Aorta (tissue), 5 donors: ENCODE measurements around the gene SERPINE2. TPM values are rescaled to one million over a fixed set of nuclear protein-coding genes. Genes with fewer than 3 reads are reported as not detected.
A peak's percentile ranks its signal among the peaks of the same experiment; 100 is the strongest.

Experiments
- ATAC-seq: fragments of 200-7000 bp; cut with Tn5 transposase; one replicate; pipeline ENCODE4 v1.9.1; 2022; ENCODE audit warnings: moderate library complexity; ENCODE audit not compliant: low FRiP score
- DNase-seq, 2 donors: peaks; one replicate each; pipeline ENCODE4 v3.0.0-alpha.2; 2020
- H3K27ac ChIP-seq, 2 donors: one replicate each; pipeline ENCODE4 v1.5.1; 2013; ENCODE audit warnings: low read length in 2 of 2, mild to moderate bottlenecking in 2 of 2, moderate library complexity in 2 of 2, control low read depth in 1 of 2, inconsistent platforms in 1 of 2, low read depth in 1 of 2
- H3K27me3 ChIP-seq, 2 donors: one replicate each; pipeline ENCODE4 v1.6.1; 2013; ENCODE audit warnings: control low read depth in 1 of 2, low read length in 1 of 2, mild to moderate bottlenecking in 1 of 2, moderate library complexity in 1 of 2; ENCODE audit not compliant: insufficient read depth in 2 of 2, control insufficient read depth in 1 of 2
- H3K36me3 ChIP-seq, 2 donors: one replicate each; pipeline ENCODE4 v1.6.1; 2013; ENCODE audit warnings: control low read depth in 1 of 2, low read length in 1 of 2, mild to moderate bottlenecking in 1 of 2; ENCODE audit not compliant: insufficient read depth in 2 of 2, control insufficient read depth in 1 of 2
- H3K4me1 ChIP-seq, 2 donors: one replicate each; pipeline ENCODE4 v1.6.1; 2013; ENCODE audit warnings: low read length in 2 of 2, control low read depth in 1 of 2, mild to moderate bottlenecking in 1 of 2, moderate library complexity in 1 of 2; ENCODE audit not compliant: insufficient read depth in 2 of 2, control insufficient read depth in 1 of 2
- H3K4me3 ChIP-seq, 2 donors: one replicate each; pipeline ENCODE4 v1.5.1; 2013; ENCODE audit warnings: low read length in 2 of 2, control low read depth in 1 of 2, mild to moderate bottlenecking in 1 of 2
- H3K9me3 ChIP-seq: one replicate; pipeline ENCODE4 v1.6.1; 2013; ENCODE audit warnings: mild to moderate bottlenecking, low read length; ENCODE audit not compliant: control insufficient read depth
- WGBS, 2 donors: extraction: QIAGEN DNeasy Blood & Tissue Kit; methylation state at CpG; one replicate each; pipeline ENCODE4 v1.1.7; 2013; 5-methylcytosine and 5-hydroxymethylcytosine counted together
- intact Hi-C, 2 donors: fragments of 100-400 bp; cut with DNase I; formaldehyde crosslinking; loops; one replicate each; pipeline versions ENCODE4 v1.14.2 to v1.15.0; 2022
- polyA plus RNA-seq, 2 donors: library from polyadenylated mRNA; stranded (reverse); fragments of 200-250 nt; gene quantifications; one replicate each; pipeline ENCODE4 v1.2.3, GENCODE V29; 2013
- total RNA-seq, 2 donors: library from RNA; stranded (reverse); fragmentation: NEBNext Ultra II Directional; extraction: Animal tissue kit (Norgen Biotek cat#: 25700); gene quantifications; one replicate each; pipeline ENCODE4 v1.2.1, GENCODE V29; 2021
- donor health status: healthy with polysubstance abuse.
- donor health status: Bipolar disorder and iron deficiency.
- donor health status: DM: no; HTN: no; CAD: no.
- donor health status: DM: no; HTN: no; CAD: no.
- donor health status: DM: yes; HTN: yes; CAD: no.

Gene SERPINE2
- total and polyA plus RNA-seq, 4 donors = 11.7 to 222 (median 97.5) TPM

DNA sequence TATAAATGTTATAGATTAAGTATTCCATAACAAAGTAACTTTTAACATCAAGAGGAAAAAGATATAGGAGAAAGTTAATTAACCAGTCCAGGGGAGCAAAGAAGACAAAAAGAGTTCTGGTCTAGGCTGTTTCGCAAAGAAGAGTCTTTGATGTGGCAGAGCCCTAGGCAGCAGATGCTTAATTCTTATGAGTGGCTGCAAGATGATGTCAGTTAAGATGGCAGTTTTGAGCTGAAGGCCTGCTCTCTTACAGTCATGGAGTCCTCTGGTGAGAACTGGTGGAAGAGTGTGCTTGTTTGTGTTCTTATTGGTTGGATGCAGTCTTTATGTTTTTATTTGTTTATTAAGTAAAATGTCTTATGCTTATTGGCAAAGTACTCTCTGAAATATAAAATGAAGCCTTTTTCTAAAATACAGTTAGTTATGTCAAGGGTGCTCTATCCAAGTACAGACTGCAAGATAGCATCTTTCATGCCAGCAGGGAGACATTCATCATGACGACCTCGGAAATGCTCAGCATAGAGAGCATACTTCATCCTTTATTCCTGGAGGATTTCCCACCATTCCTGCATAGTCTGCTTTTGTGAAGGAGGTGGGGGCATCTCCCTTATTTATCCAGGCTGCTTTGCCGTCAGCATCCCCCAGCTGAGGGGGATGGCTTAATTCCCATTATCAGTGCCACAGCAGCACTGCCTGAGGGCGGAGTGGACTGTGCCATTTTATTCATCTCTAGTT lies 38.9 kb upstream of the SERPINE2 start:
- Histone ChIP-seq H3K27ac (no peak overlapping the region), H3K9me3 (no peaks in the 10 kb centered on the region), H3K4me1 (no peaks in the 10 kb centered on the region), H3K4me3 (no peak overlapping the region), H3K27me3 (no peaks in the 10 kb centered on the region), H3K36me3 (no peaks in the 10 kb centered on the region)
- intact Hi-C loops = no loop called here
- DNase-seq (no peak), ATAC-seq (no peak)
- 70% methylated on average over 5 of the region's 5 CpGs for WGBS, 2 donors

- 94% methylated on average over 3 of the region's 3 CpGs for whole genome bisulfite sequencing, 2 donors
- no peaks in the 10 kb centered on the region for H3K27me3 ChIP-seq
- H3K36me3 ChIP-seq = no peaks in the 10 kb centered on the region
- no peak overlapping the region for H3K4me3 ChIP-seq
- DNase-seq (no peak), ATAC-seq (no peak)
- no peak overlapping the region for H3K27ac ChIP-seq
- no peaks in the 10 kb centered on the region for H3K4me1 ChIP-seq
- intact Hi-C loops = no loop called here
- H3K9me3 ChIP-seq = no peaks in the 10 kb centered on the region
Measured at GRCh38 chr2:224075588-224075987, 36.5 kb upstream of the SERPINE2 start.

GRCh38 chr2:224073676-224074075 lies 34.6 kb upstream of the SERPINE2 start:
- 67 to 90% methylated on average over 3 of the region's 3 CpGs for WGBS, 2 donors
- H3K27me3 ChIP-seq = no peaks in the 10 kb centered on the region
- no peaks in the 10 kb centered on the region for H3K9me3 ChIP-seq
- no peak overlapping the region for H3K4me3 ChIP-seq
- no peaks in the 10 kb centered on the region for H3K4me1 ChIP-seq
- no peak for DNase-seq
- no peaks in the 10 kb centered on the region for H3K36me3 ChIP-seq
- no peak overlapping the region for H3K27ac ChIP-seq
- intact Hi-C loops = no loop called here
- ATAC-seq = no peak

DNA sequence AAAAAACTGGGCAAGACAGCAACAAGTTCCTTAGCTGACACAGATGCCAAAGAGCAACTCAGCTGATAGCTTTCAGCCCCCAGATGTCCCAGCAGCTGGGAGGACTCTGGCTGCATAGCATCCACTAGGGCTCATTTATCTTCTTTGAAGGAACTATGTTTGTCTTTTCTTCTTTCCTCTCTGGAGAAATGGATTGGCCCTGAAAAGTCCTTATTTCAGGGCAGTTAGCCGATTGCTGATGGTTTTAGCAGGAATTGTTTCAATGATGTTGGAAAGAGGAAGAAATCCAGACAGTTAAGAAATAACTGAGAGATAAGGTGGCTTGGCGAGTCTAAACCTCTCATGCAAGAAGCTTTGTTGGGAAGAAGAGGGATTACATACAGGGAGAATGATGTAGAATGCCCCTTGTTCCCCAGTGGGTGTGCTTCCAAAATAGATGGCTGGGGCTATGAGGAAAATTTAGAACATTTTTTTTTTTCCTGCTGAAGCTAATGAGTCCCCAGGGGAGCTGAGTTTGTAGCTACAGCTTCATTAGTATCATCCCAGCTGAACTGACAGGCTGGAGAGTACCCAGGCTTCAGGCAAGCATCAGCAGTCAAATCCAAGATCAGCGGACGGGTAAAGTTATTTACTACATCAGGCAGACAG lies 33.6 kb upstream of the SERPINE2 start:
- Histone ChIP-seq H3K36me3 (no peaks in the 10 kb centered on the region), H3K9me3 (no peaks in the 10 kb centered on the region), H3K4me1 (no peaks in the 10 kb centered on the region), H3K27ac (no peak overlapping the region), H3K27me3 (no peaks in the 10 kb centered on the region), H3K4me3 (no peak overlapping the region)
- peak; percentile 80 for ATAC-seq
- intact Hi-C loops = no loop called here
- WGBS, 2 donors = 48 to 54% methylated on average over 4 of the region's 4 CpGs
- DNase-seq = no peak

GRCh38 chr2:224069172-224069571 lies 30.1 kb upstream of the SERPINE2 start:
- Histone ChIP-seq H3K36me3 (no peaks in the 10 kb centered on the region), H3K27me3 (no peaks in the 10 kb centered on the region), H3K9me3 (no peaks in the 10 kb centered on the region), H3K4me1 (no peaks in the 10 kb centered on the region), H3K4me3 (no peak overlapping the region), H3K27ac (no peak overlapping the region)
- 60 to 69% methylated on average over 6 of the region's 6 CpGs for WGBS, 2 donors
- DNase-seq (peak in 1 of 2 donors; percentile 76), ATAC-seq (no peak)
- intact Hi-C loops = no loop called here

DNA sequence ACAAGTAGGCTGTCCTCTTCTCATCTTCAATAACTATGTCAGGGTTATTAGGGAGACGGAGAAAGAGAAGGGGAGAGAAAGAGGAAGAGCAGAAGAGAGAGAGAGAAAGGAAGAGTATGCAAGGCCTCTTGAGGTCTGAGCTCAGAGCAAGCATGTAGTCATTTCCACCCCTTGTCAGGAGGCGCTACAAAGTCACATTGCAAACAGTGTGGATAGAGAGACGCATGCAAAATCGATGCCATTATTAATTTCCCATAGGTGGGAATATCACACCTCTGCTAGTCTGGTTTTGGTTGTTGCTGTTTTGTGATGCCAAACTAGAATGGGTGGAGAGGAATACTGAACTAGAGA lies 24.2 kb upstream of the SERPINE2 start:
- Histone ChIP-seq H3K4me3 (no peak overlapping the region), H3K9me3 (peaks cover 2% of the 10 kb centered on the region), H3K27me3 (peaks cover 0 to 2% of the 10 kb centered on the region in 2 donors), H3K36me3 (no peaks in the 10 kb centered on the region), H3K4me1 (no peaks in the 10 kb centered on the region), H3K27ac (no peak overlapping the region)
- DNase-seq (no peak), ATAC-seq (no peak)
- intact Hi-C loops = no loop called here
- WGBS, 2 donors = 96 to 97% methylated on average over 4 of the region's 4 CpGs

- no peaks in the 10 kb centered on the region for H3K4me1 ChIP-seq
- no peak overlapping the region for H3K27ac ChIP-seq
- ATAC-seq (no peak), DNase-seq (no peak)
- H3K9me3 ChIP-seq = peaks cover 2% of the 10 kb centered on the region
- no peak overlapping the region for H3K4me3 ChIP-seq
- H3K27me3 ChIP-seq = peaks cover 0 to 2% of the 10 kb centered on the region in 2 donors
- no peaks in the 10 kb centered on the region for H3K36me3 ChIP-seq
- intact Hi-C loops = no loop called here
- WGBS, 2 donors = 79% methylated on average over 5 of the region's 5 CpGs
Measured at GRCh38 chr2:224062481-224063297, 23.6 kb upstream of the SERPINE2 start.

- ATAC-seq = no peak
- H3K9me3 ChIP-seq = peaks cover 2% of the 10 kb centered on the region
- H3K27ac ChIP-seq = no peak overlapping the region
- DNase-seq = no peak
- no peaks in the 10 kb centered on the region for H3K4me1 ChIP-seq
- no peak overlapping the region for H3K4me3 ChIP-seq
- H3K36me3 ChIP-seq = no peaks in the 10 kb centered on the region
- H3K27me3 ChIP-seq = peaks cover 0 to 2% of the 10 kb centered on the region in 2 donors
- 58 to 60% methylated on average over 2 of the region's 2 CpGs for WGBS, 2 donors
- intact Hi-C loops = no loop called here
Measured at GRCh38 chr2:224060783-224061482, 21.8 kb upstream of the SERPINE2 start.
